Left renal pelvis (tissue), 4 donors: ENCODE data around the gene COLEC11. TPM values are rescaled to one million over a fixed set of nuclear protein-coding genes. Genes with fewer than 3 reads are reported as not detected.
"Not testable (repeated sequence)": the region's sequence is repeated elsewhere in the genome, so short reads cannot be mapped to it uniquely, and the experiment has no call there.

ENCODE experiments used
- DNase-seq, 4 donors: peaks; one replicate each; pipeline ENCODE4 v3.0.0-alpha.2; 2013; ENCODE audit warnings: low read depth in 4 of 4, low spot score in 3 of 4
- polyA plus RNA-seq, 4 donors: library from polyadenylated mRNA; unstranded; fragments of 120-200 nt; gene quantifications; one replicate each; pipeline ENCODE4 v1.2.1, GENCODE V29; 2013; ENCODE audit not compliant: insufficient read length in 4 of 4

The COLEC11 gene
- polyA plus RNA-seq, 4 donors = 0.72 to 3.1 (median 1.5) TPM

- DNase-seq = no peak
Measured at GRCh38 chr2:3649581-3649980, 54.7 kb downstream of the COLEC11 start.

GRCh38 chr2:3650140-3650920 is 55.4 kb downstream of the COLEC11 start:
- DNase-seq = no peak

- DNase-seq = peak in 2 of 4 donors; percentile 45 to 68
Measured at GRCh38 chr2:3651691-3652648, 57.1 kb downstream of the COLEC11 start.

GRCh38 chr2:3652896-3653625 is 58.1 kb downstream of the COLEC11 start:
- DNase-seq = no peak

GRCh38 chr2:3654011-3654410 is 59.1 kb downstream of the COLEC11 start:
- DNase-seq = no peak

GRCh38 chr2:3654531-3655225 is 59.8 kb downstream of the COLEC11 start:
- no peak for DNase-seq

GRCh38 chr2:3655871-3656761 is 61.2 kb downstream of the COLEC11 start:
- no peak for DNase-seq

GRCh38 chr2:3656762-3657721 is 62.1 kb downstream of the COLEC11 start:
- DNase-seq = peak in 1 of 4 donors; percentile 29

- no peak for DNase-seq
Measured at GRCh38 chr2:3657881-3658280, 63.0 kb downstream of the COLEC11 start, which contains the start of gene ALLC. TSS of gene ALLC (plus strand) at chr2:3658200. CDS start at chr2:3671158, 12,958 bp downstream.

- no peak for DNase-seq
Measured at GRCh38 chr2:3659447-3660432, 64.8 kb downstream of the COLEC11 start.

- DNase-seq = not testable (repeated sequence)
Measured at GRCh38 chr2:3660640-3661039, 65.7 kb downstream of the COLEC11 start.

- DNase-seq = no peak
Measured at GRCh38 chr2:3661149-3661660, 66.3 kb downstream of the COLEC11 start.

- DNase-seq = no peak
Measured at GRCh38 chr2:3662239-3662638, 67.3 kb downstream of the COLEC11 start.

GRCh38 chr2:3664118-3664517 is 69.2 kb downstream of the COLEC11 start:
- DNase-seq = no peak

- no peak for DNase-seq
Measured at GRCh38 chr2:3664925-3665324, 70.0 kb downstream of the COLEC11 start.

- no peak for DNase-seq
Measured at GRCh38 chr2:3665886-3666612, 71.1 kb downstream of the COLEC11 start.
